Upper lobe of left lung (tissue), 6 donors: Measurements from ENCODE around the gene OR10A7. TPM values are rescaled to one million over a fixed set of nuclear protein-coding genes. Genes with fewer than 3 reads are reported as not detected.

Experiments
- ATAC-seq, 2 donors: fragments of 200-7000 bp; cut with Tn5 transposase; one replicate each; pipeline ENCODE4 v1.9.1; 2022; ENCODE audit warnings: mild to moderate bottlenecking in 2 of 2, moderate library complexity in 2 of 2; ENCODE audit not compliant: low FRiP score in 2 of 2
- DNase-seq, 2 donors: peaks; one replicate each; pipeline ENCODE4 v3.0.0-alpha.2; 2019 to 2020
- H3K27ac ChIP-seq, 4 donors: fragments of 200-600 bp; sonication (generic); one replicate each; pipeline ENCODE4 v1.5.1; 2016 to 2019
- H3K27me3 ChIP-seq, 4 donors: fragments of 200-600 bp; sonication (generic); one replicate each; pipeline ENCODE4 v1.5.1; 2017 to 2019
- H3K36me3 ChIP-seq, 4 donors: fragments of 200-600 bp; sonication (generic); one replicate each; pipeline ENCODE4 v1.5.1; 2016 to 2019
- H3K4me1 ChIP-seq, 4 donors: fragments of 200-600 bp; sonication (generic); one replicate each; pipeline ENCODE4 v1.5.1; 2018 to 2019
- H3K4me3 ChIP-seq, 4 donors: fragments of 200-600 bp; sonication (generic); one replicate each; pipeline ENCODE4 v1.5.1; 2017 to 2019; ENCODE audit warnings: mild to moderate bottlenecking in 2 of 4, moderate library complexity in 1 of 4
- H3K9me3 ChIP-seq, 4 donors: fragments of 200-600 bp; sonication (generic); one replicate each; pipeline ENCODE4 v1.5.1; 2018 to 2019
- CTCF ChIP-seq, 6 experiments: fragments of 450-650 bp in 4 of 6; fragments of 200-600 bp in 2 of 6; sonication (generic) in 2 of 6; IDR thresholded peaks; one replicate each; pipeline ENCODE4 v1.5.1; 2016 to 2019; ENCODE audit warnings: antibody characterized with exemption in 6 of 6
- EP300 ChIP-seq, 4 donors: sonication (generic); formaldehyde crosslinking; IDR thresholded peaks; one replicate each; pipeline ENCODE4 v1.5.1; 2017; ENCODE audit warnings: antibody characterized with exemption in 4 of 4, control low read depth in 2 of 4
- POLR2A ChIP-seq, 4 donors: fragments of 450-650 bp; IDR thresholded peaks; one replicate each; pipeline ENCODE4 v1.5.1; 2016 to 2017; ENCODE audit warnings: antibody characterized with exemption in 4 of 4, mild to moderate bottlenecking in 2 of 4
- POLR2AphosphoS5 ChIP-seq, 2 donors: sonication (generic); formaldehyde crosslinking; IDR thresholded peaks; one replicate each; pipeline ENCODE4 v1.5.1; 2017; ENCODE audit warnings: antibody characterized with exemption in 2 of 2
- WGBS, 2 donors: methylation state at CpG; one replicate each; pipeline ENCODE4 v1.1.5; 2017 to 2018; 5-methylcytosine and 5-hydroxymethylcytosine counted together
- total RNA-seq, 6 donors: library from RNA; depleted of rRNA in 4 of 6; stranded (reverse); fragments of >200 nt in 4 of 6; gene quantifications; one replicate each; pipeline versions ENCODE4 v1.1.0 to v1.2.1, GENCODE V29; 2016 to 2021
- donor health status: DM: no; HTN: no; CAD: no; lungs with moderate emphysema.
- donor health status: DM: no; HTN: yes; CAD: no; lungs with severe emphysema.

Gene OR10A7
- total RNA-seq, 6 donors from 2014 or later = not detected

DNA sequence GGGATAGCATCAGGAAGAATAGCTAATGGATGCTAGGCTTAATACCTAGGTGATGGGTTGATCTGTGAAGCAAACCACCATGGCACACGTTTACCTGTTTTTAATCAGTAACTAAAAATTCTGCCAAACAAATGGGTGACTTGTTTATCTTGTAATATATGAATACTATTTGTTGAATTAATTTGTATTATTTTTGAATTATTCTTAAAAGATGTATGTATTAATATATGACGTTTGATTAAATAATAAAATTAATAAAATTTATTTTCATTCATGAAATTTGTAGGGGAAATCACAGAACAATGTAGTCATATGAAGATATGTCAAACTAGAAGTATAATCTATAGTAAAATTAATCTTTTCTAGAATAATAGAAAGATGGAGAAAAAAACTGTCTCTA lies 32.3 kb upstream of the OR10A7 start:
- no peaks in the 10 kb centered on the region for H3K27me3 ChIP-seq
- no peaks in the 10 kb centered on the region for H3K9me3 ChIP-seq
- WGBS, 2 donors = 7 to 8% methylated on average over 2 of the region's 2 CpGs
- no peak overlapping the region for H3K27ac ChIP-seq
- H3K36me3 ChIP-seq = no peaks in the 10 kb centered on the region
- no peaks in the 10 kb centered on the region for H3K4me1 ChIP-seq
- DNase-seq = no peak
- no peak overlapping the region for H3K4me3 ChIP-seq
- TF ChIP-seq CTCF (IDR thresholded peaks at IDR 0.05) (no peak), POLR2AphosphoS5 (IDR thresholded peaks at IDR 0.05) (no peak), EP300 (IDR thresholded peaks at IDR 0.05) (no peak), POLR2A (IDR thresholded peaks at IDR 0.05) (no peak)
- no peak for ATAC-seq

GRCh38 chr12:55188974-55189556 lies 31.8 kb upstream of the OR10A7 start:
- Histone ChIP-seq H3K4me3 (no peak overlapping the region), H3K27ac (no peak overlapping the region), H3K9me3 (no peaks in the 10 kb centered on the region), H3K36me3 (no peaks in the 10 kb centered on the region), H3K4me1 (no peaks in the 10 kb centered on the region), H3K27me3 (no peaks in the 10 kb centered on the region)
- DNase-seq = no peak
- 0 to 2% methylated on average over 4 of the region's 4 CpGs for whole genome bisulfite sequencing, 2 donors
- TF ChIP-seq POLR2A (IDR thresholded peaks at IDR 0.05) = no peak
- TF ChIP-seq CTCF (IDR thresholded peaks at IDR 0.05) = peak in 5 of 6 experiments; percentile 39 to 76 (median 65)
- peak; percentile 80 to 84 for ATAC-seq

DNA sequence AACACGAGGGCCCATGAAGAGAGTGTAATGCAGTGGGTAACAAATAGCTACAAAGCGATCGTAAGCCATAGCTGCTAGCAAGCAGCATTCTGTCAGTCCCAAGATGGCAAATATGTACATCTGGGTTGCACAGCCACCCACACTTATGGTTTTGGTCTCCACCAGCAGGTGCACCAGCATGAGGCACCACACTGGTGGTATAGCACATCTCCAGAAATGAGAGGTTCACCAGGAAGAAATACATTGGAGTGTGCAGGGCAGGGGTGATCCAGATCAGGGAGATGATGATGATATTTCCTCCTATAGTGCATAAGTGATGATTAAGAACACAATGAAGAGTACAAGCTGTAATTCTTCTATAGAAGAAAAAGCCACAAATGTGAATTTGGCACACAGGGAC lies 26.4 kb upstream of the OR10A7 start:
- ATAC-seq (no peak), DNase-seq (no peak)
- Histone ChIP-seq H3K27ac (no peak overlapping the region), H3K36me3 (no peaks in the 10 kb centered on the region), H3K4me3 (no peak overlapping the region), H3K4me1 (no peaks in the 10 kb centered on the region), H3K9me3 (no peaks in the 10 kb centered on the region), H3K27me3 (no peaks in the 10 kb centered on the region)
- WGBS, 2 donors = 82 to 94% methylated on average over 3 of the region's 3 CpGs
- TF ChIP-seq CTCF (IDR thresholded peaks at IDR 0.05) (no peak), POLR2AphosphoS5 (IDR thresholded peaks at IDR 0.05) (no peak), EP300 (IDR thresholded peaks at IDR 0.05) (no peak), POLR2A (IDR thresholded peaks at IDR 0.05) (no peak)

DNA sequence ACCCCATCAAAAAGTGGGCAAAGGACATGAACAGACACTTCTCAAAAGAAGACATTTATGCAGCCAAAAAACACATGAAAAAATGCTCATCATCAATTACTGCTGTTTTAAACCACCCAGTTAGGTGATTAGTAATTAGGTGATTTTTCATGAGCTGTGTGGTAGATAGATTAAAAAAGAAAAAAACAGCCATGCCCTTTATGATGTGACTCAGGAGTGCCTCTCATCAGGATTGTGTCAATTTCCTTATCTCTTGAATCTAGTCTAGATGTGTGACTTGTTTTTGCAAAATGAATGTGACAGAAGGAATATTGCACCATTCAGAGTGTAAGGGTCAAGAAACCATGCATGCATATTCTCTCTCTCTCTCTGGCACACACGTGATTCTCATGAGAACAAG lies 5.7 kb downstream of the OR10A7 start:
- Histone ChIP-seq H3K27ac (no peak overlapping the region), H3K9me3 (no peaks in the 10 kb centered on the region), H3K4me1 (no peaks in the 10 kb centered on the region), H3K36me3 (no peaks in the 10 kb centered on the region), H3K4me3 (no peak overlapping the region), H3K27me3 (no peaks in the 10 kb centered on the region)
- no peak for ATAC-seq
- no peak for TF ChIP-seq EP300 (IDR thresholded peaks at IDR 0.05)
- TF ChIP-seq POLR2A (IDR thresholded peaks at IDR 0.05) = no peak
- no peak for TF ChIP-seq POLR2AphosphoS5 (IDR thresholded peaks at IDR 0.05)
- no peak for TF ChIP-seq CTCF (IDR thresholded peaks at IDR 0.05)
- DNase-seq = no peak
- WGBS, 2 donors = 50% methylated on average over 1 of the region's 1 CpG

GRCh38 chr12:55227643-55228042 lies 6.8 kb downstream of the OR10A7 start:
- ATAC-seq = no peak
- Histone ChIP-seq H3K9me3 (no peaks in the 10 kb centered on the region), H3K27me3 (no peaks in the 10 kb centered on the region), H3K36me3 (no peaks in the 10 kb centered on the region), H3K4me1 (no peaks in the 10 kb centered on the region), H3K27ac (no peak overlapping the region), H3K4me3 (no peak overlapping the region)
- WGBS, 2 donors = 42 to 50% methylated on average over 3 of the region's 3 CpGs
- no peak for TF ChIP-seq CTCF (IDR thresholded peaks at IDR 0.05)
- TF ChIP-seq EP300 (IDR thresholded peaks at IDR 0.05) = no peak
- no peak for TF ChIP-seq POLR2A (IDR thresholded peaks at IDR 0.05)
- no peak for TF ChIP-seq POLR2AphosphoS5 (IDR thresholded peaks at IDR 0.05)
- DNase-seq = no peak
